ENCODE measurements around the gene NAT16. TPM values are rescaled to one million over a fixed set of nuclear protein-coding genes. Genes with fewer than 3 reads are reported as not detected.

The NAT16 gene
- total and polyA plus RNA-seq, 9 of the 15 experiments (the other 6 are each of a cell fraction or from before 2014, with no cell fraction given): 0.04 TPM; not detected in 8

DNA sequence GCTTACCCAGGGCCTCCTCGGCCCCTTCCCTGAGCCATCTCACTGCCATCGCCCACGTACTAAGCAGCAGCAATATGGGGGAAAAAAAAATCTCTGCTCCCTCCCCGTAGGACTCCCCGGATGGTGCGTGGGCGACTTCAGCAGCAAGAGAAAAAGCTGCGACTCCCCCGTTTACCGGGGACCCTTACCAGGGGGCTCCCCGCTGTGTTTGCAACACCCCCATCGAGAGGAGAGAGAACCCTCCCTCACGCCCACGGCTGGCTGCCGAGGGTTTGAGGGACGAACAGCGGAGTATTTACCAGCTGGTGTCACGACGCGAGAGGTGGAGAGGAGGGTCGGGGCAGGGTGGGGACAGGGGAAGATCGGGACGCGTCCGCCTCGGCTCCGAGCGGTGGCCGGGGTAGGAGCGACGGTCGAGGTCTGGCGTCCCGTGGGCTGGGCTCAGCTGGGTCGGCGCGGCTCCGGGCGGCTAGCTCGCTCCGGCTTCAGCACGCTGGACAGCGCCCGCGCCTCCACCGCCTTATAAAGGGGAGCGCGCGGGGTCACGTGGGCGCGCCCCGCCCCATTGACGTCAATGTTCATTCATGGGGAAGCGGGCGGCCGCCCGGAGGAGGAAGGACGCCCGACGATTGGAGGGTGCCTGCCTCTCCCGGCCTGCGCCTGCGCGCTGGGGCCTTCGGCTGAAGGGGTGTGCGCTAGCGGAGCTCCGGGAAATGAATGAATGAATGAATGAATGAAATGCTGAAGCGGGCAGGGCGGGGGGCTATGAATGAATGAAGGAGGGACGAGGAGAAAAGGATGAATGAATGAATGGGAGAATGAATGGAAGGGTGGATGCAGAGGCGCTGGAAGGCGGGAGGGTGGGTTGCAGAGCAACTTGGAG, 14.8 kb downstream of the NAT16 start, which contains the start of gene VGF (continued):
- TF ChIP-seq ELK1 (CRISPR knock-in tag; IDR thresholded peaks at IDR 0.05): no peak
- TF ChIP-seq ZNF79 (CRISPR knock-in tag; IDR thresholded peaks at IDR 0.05; ENCODE audit: low read depth): no peak
- TF ChIP-seq FIP1L1 (IDR thresholded peaks at IDR 0.05; ENCODE audit: low read depth, low read length, poor library complexity, severe bottlenecking): peak; percentile 90
- peak; percentile 100 for TF ChIP-seq REST (IDR thresholded peaks at IDR 0.05; ENCODE audit: borderline replicate concordance)
- peak; percentile 100 for TF ChIP-seq REST (CRISPR knock-in tag; IDR thresholded peaks at IDR 0.05; ENCODE audit: low read depth)
- no peak for TF ChIP-seq NCOA4 (IDR thresholded peaks at IDR 0.05; ENCODE audit: partially characterized antibody)
- TF ChIP-seq, protein P1, sequence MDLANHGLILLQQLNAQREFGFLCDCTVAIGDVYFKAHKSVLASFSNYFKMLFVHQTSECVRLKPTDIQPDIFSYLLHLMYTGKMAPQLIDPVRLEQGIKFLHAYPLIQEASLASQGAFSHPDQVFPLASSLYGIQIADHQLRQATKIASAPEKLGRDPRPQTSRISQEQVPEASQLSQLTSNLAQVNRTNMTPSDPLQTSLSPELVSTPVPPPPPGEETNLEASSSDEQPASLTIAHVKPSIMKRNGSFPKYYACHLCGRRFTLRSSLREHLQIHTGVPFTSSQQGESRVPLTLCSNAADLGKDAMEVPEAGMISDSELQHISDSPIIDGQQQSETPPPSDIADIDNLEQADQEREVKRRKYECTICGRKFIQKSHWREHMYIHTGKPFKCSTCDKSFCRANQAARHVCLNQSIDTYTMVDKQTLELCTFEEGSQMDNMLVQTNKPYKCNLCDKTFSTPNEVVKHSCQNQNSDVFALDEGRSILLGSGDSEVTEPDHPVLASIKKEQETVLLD (IDR thresholded peaks at IDR 0.05): peak; percentile 96
- TF ChIP-seq BCLAF1 (IDR thresholded peaks at IDR 0.05; ENCODE audit: borderline replicate concordance in 1 of 2, control insufficient read depth in 1 of 2, low read depth in 2 of 2, low read length in 1 of 2): no peak
- no peak for TF ChIP-seq ZNF165 (CRISPR knock-in tag; IDR thresholded peaks at IDR 0.05; ENCODE audit: borderline replicate concordance)
- TF ChIP-seq ZNF584 (CRISPR knock-in tag; IDR thresholded peaks at IDR 0.05; ENCODE audit: low read depth): peak; percentile 83; the same call in 1 of the 2 replicates
- TF ChIP-seq ZNF507 (tag; conservative IDR thresholded peaks at IDR 0.05): no peak
- TF ChIP-seq CTBP1 (IDR thresholded peaks at IDR 0.05; ENCODE audit: borderline replicate concordance): peak; percentile 92
